Erythroblast (primary cell): ENCODE data around the gene CC2D1B.

Source experiments
- GATA1 ChIP-seq: IDR thresholded peaks from 2 replicates; pipeline ENCODE4 v1.6.1; 2011; ENCODE audit warnings: low read depth, mild to moderate bottlenecking, control low read depth, low read length, moderate library complexity
- POLR2A ChIP-seq: IDR thresholded peaks from 2 replicates; pipeline ENCODE4 v1.6.1; 2011; ENCODE audit warnings: mild to moderate bottlenecking, low read length

GRCh38 chr1:52341655-52342260, 24.2 kb downstream of the CC2D1B start:
- no peak for TF ChIP-seq POLR2A
- no peak for TF ChIP-seq GATA1
